Stimulated activated CD8-positive, alpha-beta memory T cell treated with anti-CD3 and anti-CD28 coated beads, Interleukin-4, amount 100 ng/mL, for 1 hour (primary cell): ENCODE results near the gene NXPH1.

ENCODE experiments used
- DNase-seq, 2 donors: peaks; one replicate each; pipeline ENCODE4 v3.0.0-alpha.2; 2020; ENCODE audit warnings: low read depth in 2 of 2, low spot score in 1 of 2

NXPH1 gene

DNA sequence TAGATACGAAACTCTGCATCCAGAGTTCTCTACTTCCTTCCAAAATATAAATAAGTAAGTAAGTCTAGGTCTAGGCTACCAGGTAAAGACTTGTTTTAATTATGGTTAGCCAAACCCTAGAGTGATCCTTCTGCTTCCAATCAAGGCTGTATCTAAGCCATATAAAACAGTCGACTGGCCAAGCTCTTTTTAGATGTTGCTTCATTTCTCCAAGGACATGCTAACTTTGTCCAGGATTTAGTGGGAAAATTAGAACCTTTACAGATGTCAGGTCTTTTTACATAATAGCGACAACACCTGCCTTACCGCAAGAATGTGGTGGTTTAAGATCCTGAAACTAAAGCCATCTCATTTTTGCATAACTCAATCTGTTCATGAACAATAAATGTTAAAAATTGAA is 156.8 kb downstream of the NXPH1 start:
- no peak for DNase-seq

- no peak for DNase-seq
Observed at GRCh38 chr7:8590791-8591190, 157.4 kb downstream of the NXPH1 start.

DNA sequence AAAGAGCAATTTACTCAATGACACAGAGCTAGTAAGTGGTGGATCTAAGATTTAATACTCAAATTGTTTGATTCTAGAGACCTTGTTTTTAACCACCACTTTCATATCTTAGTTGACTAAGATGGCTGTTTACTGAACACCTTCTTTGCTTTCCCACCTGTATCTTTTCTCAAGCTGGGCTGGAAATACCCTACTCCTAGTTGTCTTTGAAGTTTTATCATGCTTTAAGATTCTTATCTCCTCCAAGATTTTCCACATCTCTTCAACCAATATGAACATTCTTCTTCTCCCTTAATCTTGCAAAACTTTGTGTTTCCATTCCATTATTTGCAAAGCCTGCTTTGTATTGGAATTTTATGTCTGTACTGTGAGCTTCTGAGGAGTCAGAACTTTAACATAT is 157.9 kb downstream of the NXPH1 start:
- no peak for DNase-seq

GRCh38 chr7:8592167-8592566 is 158.8 kb downstream of the NXPH1 start:
- no peak for DNase-seq

DNA sequence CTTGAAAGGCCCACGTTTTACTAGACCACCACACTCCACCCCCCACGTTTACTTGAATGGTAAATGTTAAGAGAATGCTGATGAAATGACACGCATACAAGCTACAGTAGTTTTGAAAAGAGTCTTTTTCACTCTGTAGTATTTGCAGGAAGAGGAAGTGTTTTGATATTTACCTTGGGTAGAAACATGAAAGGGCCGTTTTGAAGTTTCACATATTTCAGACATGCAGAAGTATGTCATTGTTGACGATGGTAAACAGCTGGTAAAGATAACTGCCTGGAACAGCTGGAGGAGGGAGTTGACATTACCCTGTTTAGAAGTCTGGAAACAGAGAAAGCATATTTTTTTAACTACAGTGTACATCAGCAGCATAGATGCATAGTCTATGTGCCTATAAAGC is 160.7 kb downstream of the NXPH1 start:
- no peak for DNase-seq

DNA sequence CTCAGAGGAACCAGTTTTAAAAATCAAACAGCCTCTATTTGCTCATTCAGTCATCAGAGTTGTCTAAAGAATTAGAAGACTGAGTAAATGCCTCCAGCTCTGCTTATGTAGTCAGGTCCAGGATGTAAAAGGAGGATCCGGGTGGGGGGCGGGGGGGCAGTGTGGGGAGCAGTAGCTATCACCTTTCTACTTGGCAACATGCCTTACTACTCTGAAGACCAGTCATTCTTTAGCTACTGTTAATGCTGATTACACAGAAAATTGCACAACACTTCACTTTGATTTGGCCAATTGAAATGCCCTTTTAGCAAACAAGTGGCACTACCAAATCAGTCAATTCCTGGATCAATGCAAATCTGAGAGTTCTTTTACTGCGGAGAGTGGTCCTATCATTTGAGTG is 164.2 kb downstream of the NXPH1 start:
- DNase-seq: no peak

DNA sequence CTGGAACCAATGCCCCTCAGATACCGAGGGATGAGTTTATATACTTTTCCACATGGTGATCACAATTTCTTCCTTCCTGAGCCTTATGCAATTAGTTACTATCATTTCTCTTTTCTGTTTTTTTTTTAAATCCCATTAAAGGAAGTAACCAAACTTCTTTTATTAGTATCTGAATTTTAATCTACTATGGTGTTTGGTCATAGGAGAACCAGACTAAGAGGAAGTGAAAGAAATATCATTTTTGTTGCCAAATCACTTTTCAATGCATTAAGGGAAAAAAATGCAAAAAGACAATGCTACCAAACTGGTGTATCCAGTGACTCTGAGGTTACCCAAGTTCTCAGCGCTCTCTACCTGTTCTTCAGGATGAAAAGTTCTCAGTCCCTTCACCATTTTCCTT is 167.7 kb downstream of the NXPH1 start:
- no peak for DNase-seq

DNA sequence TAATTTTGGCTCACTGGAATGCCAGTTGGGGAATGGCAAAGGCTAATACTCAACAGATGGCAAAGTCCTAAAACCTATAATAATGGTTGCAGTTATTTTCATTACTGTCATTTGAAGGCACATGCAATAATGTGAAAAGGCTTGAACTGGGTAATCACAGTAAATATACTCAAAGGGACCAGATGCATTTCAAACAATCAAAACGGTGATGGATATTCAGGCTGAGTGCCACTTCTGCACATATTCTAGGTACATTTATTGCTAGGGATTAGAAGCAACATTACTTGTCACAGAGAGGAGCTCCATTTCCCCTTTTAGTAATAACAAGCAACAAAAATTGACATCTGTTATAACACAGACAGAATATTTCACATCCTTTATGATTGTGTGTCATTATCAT is 171.8 kb downstream of the NXPH1 start:
- DNase-seq: no peak

DNA sequence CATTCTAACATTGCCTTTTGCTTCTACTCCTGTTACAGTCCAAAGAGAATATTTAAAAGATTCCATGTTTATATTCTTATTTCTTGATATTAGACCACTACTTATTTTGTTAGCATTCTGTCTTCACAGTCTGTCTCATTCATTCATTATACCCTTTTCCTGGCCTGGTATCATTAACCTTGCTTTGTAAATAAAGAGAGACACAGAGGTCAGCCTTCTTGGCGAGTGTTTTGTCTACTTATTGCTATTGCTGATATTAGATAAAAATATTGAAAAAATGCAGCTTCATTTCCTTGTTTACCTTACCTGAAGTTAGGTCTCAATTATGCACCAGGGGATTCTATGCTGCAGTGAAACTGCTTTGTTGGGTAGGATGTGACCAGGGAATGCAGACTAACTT is 179.2 kb downstream of the NXPH1 start:
- DNase-seq: no peak

DNA sequence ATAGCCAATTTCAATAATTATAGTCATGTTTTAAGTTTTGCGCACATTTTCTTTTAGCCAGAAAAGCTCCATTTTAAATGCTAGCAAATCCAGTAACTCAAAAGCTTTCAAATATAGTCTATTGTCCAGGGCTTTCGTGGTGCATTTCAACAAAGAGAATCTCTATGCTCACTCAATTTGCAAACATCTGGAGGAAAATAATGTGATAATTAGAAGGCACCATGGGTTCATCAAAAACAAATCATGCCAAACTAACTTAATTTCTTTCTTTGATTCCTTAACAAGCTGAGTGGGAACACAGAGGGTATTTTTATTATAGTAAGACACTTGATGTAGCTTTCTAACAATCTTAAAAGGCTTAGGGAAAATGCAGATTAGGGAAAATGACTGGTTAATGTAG is 179.8 kb downstream of the NXPH1 start:
- no peak for DNase-seq

GRCh38 chr7:8615019-8615418 is 181.6 kb downstream of the NXPH1 start:
- DNase-seq: no peak

- no peak for DNase-seq
Observed at GRCh38 chr7:8618441-8619070, 185.1 kb downstream of the NXPH1 start.

GRCh38 chr7:8620169-8620568 is 186.8 kb downstream of the NXPH1 start:
- no peak for DNase-seq

DNA sequence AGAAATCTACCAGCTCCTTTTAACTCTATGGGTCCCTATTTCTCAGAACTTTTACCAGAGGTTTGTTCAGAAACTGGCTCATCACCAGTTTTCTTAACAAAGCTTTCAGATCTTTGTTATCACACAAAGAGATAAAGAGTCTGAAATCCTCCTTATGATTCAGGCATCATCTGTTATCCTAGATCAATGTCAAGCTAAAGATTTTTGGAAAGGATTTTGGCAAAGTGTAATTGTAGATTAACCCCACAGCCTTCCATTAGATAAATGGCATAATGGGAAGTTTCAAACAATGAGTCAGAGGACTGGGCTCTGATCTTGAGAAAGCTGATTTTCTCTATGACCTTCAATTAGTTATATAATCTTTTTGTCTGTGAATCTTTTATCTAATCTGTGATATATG is 192.2 kb downstream of the NXPH1 start:
- no peak for DNase-seq

GRCh38 chr7:8627325-8627724 is 193.9 kb downstream of the NXPH1 start:
- DNase-seq: no peak

- DNase-seq: no peak
Observed at GRCh38 chr7:8628656-8629055, 195.2 kb downstream of the NXPH1 start.

DNA sequence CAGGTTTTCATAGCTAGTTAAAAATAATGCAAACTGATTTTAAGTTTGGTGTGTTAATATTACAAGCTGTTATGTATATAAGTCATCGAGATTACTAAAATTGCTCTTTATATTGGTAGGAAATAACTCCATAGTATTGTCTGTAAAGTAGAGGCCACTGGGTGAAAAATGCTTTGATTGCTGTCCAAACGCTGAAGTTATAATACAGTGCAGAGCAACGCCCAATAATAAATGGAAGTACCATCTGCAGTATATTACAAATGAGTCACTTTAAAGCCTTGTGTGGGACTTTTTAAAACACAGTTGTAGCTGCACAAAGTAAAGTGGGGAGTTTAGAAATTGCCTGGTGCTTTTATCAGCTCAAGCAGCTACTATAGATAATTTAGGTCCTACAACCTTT is 196.1 kb downstream of the NXPH1 start:
- DNase-seq: no peak

GRCh38 chr7:8637322-8637721 is 203.9 kb downstream of the NXPH1 start:
- no peak for DNase-seq

DNA sequence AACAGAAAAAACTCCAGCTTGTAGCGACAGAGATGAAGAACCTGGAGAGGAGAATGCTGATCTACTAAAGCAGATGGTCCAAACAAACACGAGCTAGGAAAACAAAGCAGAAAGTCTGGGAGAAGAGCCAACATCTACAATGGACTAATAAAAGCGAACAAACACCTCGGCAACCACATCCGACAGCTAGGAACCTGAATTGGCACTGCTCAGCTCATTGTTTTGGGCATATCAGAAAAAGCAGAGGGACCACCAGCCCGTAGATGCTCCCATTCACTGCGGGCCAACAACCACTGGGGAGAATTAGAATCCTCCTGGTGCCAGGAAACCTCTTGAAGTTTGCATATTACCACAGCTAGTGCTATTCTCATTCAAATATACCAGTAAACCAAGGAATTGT is 204.7 kb downstream of the NXPH1 start:
- DNase-seq: no peak

GRCh38 chr7:8639668-8640067 is 206.3 kb downstream of the NXPH1 start:
- no peak for DNase-seq

DNA sequence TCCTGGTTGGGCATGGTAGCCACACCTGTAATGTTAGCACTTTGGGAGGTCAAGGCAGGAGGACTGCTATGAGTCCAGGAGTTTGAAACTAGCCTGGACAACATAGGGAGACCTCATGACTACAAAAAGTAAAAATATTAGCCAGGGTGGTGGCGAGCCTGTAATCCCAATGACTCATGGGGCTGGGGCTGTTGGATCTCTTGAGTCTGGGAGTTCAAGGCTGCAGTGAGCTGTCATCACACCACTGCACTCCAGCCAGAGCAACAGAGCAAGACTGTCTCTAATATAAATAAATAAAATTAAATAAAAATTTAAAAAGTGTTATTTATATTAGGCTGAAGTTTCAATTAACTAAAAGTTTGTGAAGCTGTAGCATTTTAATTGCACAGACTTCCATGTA is 207.3 kb downstream of the NXPH1 start:
- no peak for DNase-seq

DNA sequence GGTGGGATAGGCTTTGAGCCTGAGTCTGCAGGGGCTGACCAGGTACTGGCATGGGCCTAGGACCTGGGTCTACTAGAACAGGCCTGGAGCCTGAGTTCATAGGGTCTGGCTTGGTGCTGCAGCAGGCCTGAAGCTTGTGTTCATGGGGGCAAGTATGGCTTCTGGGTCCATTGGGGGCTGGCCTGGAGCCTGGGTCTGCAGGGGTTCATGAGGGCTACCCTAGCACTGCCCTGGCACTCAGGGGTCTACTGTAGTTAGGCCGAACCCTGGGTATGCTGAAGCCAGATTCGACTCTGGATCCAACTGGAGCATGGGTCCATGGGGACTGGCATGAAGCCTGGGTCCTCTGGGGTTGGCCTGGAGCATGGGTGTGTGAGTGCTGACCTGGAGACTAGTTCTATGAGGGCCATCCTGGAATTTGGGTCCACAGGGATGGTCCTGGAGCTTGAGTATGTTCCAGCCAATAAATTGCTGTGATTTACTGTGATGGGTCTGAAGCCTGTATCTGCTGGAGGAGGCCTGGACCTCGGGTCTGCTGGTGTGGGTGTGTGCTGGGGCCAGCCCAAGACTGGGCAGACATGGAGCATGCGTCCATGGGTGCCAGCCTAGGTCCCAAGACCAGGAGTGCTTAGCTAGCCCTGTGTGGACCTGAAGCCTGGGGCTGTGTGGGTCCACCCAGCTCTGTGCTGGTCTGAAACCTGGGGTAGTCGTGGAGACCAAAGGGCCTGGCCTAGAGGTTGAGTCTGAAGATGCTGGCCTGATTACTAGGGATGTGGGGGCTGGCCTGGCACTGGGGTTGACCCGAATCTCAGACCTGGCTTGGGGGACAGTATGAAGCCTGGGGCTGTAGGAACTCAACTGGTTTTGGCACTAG is 235.5 kb downstream of the NXPH1 start:
- DNase-seq: no peak

DNA sequence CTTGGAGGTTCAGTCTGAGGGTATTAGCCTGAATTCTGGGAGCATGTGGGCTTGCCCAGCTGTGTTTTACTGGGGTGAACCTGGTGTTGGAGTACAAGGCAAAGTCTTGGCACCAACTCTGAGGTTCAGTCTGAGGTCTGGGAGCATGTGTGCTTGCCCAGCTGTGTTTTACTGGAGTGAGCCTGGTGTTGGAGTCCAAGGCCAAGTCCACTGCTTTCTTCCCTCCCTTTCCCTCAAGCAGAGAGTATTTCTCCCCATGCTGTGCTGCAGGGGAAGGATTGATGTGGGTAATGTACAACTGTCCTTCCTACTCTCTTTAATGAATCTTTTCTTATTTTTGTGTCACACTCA is 236.1 kb downstream of the NXPH1 start:
- DNase-seq: no peak
